GM06990 (cell line): Measurements from ENCODE around the gene ZFYVE26.
"Not testable (repeated sequence)": the region's sequence is repeated elsewhere in the genome, so short reads cannot be mapped to it uniquely, and the experiment has no call there.

Source experiments
- DNase-seq: peaks from one replicate; pipeline ENCODE4 v3.0.0-alpha.2; 2011; ENCODE audit not compliant: insufficient read length; ENCODE audit errors: extremely low read depth
- H3K27me3 ChIP-seq: replicated peaks from 2 replicates; pipeline ENCODE4 v1.6.0; 2011; ENCODE audit warnings: low read length; ENCODE audit not compliant: control insufficient read depth, insufficient read depth
- H3K36me3 ChIP-seq: 2 replicates; pipeline ENCODE4 v1.5.1; 2011; ENCODE audit warnings: low read length; ENCODE audit not compliant: control insufficient read depth, insufficient read depth
- H3K4me3 ChIP-seq: replicated peaks from 2 replicates; pipeline ENCODE4 v1.5.1; 2011; ENCODE audit warnings: low read depth, mild to moderate bottlenecking, control low read depth, low read length
- CTCF ChIP-seq: IDR thresholded peaks from 2 replicates; pipeline ENCODE4 v1.5.1; 2011; ENCODE audit warnings: low read length, control low read depth, mild to moderate bottlenecking, inconsistent platforms; ENCODE audit not compliant: insufficient read depth, poor library complexity, severe bottlenecking

The ZFYVE26 gene

DNA sequence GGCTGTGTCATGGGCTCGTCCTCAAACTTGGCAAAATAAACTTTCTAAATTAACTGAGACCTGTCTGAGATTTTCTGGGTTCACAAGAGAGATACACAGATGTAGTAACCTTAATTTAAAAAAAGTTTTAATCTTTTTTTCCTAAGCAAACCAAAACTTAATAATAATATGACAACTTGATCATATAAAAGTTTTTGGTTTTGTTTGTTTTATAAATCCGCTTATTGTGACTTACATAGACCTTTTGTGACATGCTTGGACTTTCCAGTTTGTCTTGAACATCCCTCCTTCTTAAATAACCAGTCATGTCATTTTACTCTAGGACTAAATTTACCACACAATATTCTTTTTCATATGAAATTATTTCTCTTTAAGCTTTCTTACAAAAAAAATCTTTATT lies 106.2 kb downstream of the ZFYVE26 start:
- Histone ChIP-seq H3K4me3 (no peak overlapping the region), H3K27me3 (no peaks in the 10 kb centered on the region), H3K36me3 (no peaks in the 10 kb centered on the region)
- TF ChIP-seq CTCF, result no peak
- DNase-seq, result no peak

GRCh38 chr14:67709796-67710195 lies 106.6 kb downstream of the ZFYVE26 start:
- H3K4me3 ChIP-seq, H3K36me3 ChIP-seq, DNase-seq, H3K27me3 ChIP-seq: not testable (repeated sequence)

DNA sequence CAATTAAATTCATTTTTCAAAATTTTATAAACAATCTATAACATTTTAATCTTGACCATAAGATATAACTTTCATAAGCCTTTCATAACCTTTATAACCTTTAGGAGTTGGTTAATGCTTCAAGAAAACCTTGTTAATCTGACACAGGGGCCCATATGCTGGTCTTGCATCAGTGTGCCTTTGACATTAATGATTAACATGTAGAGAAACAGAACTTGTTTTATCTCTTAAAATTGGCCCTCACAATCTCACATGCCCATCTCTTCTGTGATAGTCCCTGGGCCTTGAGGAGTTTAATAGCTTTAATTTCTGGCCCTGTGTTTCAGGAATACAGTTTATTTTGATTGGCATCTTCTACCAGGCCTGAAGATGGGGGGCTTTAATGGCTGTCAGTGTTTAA lies 107.0 kb downstream of the ZFYVE26 start:
- H3K27me3 ChIP-seq, H3K4me3 ChIP-seq, H3K36me3 ChIP-seq, DNase-seq: not testable (repeated sequence)

DNA sequence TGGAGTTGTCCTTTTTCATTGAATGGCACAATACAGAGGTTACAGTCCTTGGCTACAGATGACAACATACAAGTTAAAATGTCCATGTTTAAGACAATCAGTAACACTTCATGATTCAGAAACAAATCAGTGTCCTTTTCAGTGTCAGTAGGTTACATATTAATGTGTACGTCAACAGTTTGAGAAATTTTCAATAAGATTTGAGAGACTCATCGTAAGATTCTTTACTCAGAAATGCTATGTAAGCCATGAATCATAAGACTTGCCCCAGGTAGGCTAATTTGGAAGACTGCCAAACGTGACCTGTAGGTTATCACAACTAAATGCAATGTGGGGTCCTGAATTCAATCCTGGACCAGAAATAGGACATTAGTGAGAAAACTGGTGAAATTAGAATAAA lies 111.2 kb downstream of the ZFYVE26 start:
- no peak overlapping the region for H3K4me3 ChIP-seq
- no peaks in the 10 kb centered on the region for H3K27me3 ChIP-seq
- no peaks in the 10 kb centered on the region for H3K36me3 ChIP-seq
- TF ChIP-seq CTCF, result no peak
- DNase-seq, result no peak

- no peaks in the 10 kb centered on the region for H3K36me3 ChIP-seq
- peak; percentile 39 for DNase-seq
- TF ChIP-seq CTCF, result peak; percentile 64
- no peak overlapping the region for H3K4me3 ChIP-seq
- no peaks in the 10 kb centered on the region for H3K27me3 ChIP-seq
Observed at GRCh38 chr14:67704484-67705089, 111.8 kb downstream of the ZFYVE26 start.

DNA sequence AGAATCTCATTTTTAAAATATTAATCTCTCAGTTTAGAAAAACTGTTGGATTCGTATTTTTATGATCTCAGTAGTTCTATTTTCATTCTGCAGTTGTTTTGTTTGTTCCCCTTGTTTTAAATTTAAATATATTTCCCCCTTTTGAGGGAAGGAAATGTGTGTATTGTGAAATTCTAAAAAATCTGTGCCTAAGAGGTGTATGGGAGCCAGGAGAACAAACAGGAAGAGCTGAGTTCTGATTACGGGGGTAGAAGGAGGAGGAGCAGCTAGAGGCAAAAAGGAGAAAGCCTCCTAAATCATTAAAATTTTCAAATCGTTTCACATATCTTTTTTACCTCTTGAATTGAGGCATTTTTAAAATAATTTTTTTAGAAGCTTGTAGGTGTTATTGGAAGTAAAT lies 112.4 kb downstream of the ZFYVE26 start:
- no peak overlapping the region for H3K4me3 ChIP-seq
- TF ChIP-seq CTCF, result no peak
- H3K27me3 ChIP-seq, result no peaks in the 10 kb centered on the region
- DNase-seq, result no peak
- H3K36me3 ChIP-seq, result no peaks in the 10 kb centered on the region

DNA sequence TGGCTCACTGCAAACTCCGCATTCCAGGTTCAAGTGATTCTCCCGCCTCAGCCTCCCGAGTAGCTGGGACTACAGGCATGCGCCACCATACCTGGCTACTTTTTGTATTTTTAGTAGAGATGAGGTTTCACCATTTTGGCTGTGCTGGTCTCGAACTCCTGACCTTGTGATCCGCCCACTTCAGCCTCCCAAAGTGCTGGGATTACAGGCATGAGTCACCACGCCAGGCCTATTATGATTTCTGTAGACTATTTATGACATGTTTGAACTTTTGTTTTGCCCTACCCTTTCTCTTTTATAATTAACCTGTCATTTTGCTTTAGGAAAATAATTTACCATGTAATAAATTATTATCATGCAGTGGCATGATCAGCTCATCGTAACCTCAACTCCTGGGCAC lies 114.9 kb downstream of the ZFYVE26 start, which contains the start of gene RDH12:
TSS of gene RDH12 (plus strand) at position 395 of the 400 bp plus-strand sequence. CDS start 20,757 bp downstream, outside the sequence.
- DNase-seq, H3K27me3 ChIP-seq, H3K4me3 ChIP-seq, H3K36me3 ChIP-seq: not testable (repeated sequence)
